ENCODE measurements around the gene PCDH9.

The PCDH9 gene

GRCh38 chr13:66560189-66560588, 669.9 kb downstream of the PCDH9 start:
- H3K4me3 ChIP-seq (ENCODE audit: low read depth, low read length): no peak overlapping the region
- no peak for TF ChIP-seq CTCF (conservative IDR thresholded peaks at IDR 0.05; ENCODE audit: low read depth, low read length)
- DNase-seq (ENCODE audit: low read depth): peak; percentile 23

- DNase-seq (ENCODE audit: low read depth): peak; percentile 9
- TF ChIP-seq CTCF (conservative IDR thresholded peaks at IDR 0.05; ENCODE audit: low read depth, low read length): no peak
- no peak overlapping the region for H3K4me3 ChIP-seq (ENCODE audit: low read depth, low read length)
Measured at GRCh38 chr13:66559093-66559492, 671.0 kb downstream of the PCDH9 start.

- TF ChIP-seq CTCF (conservative IDR thresholded peaks at IDR 0.05; ENCODE audit: low read depth, low read length): no peak
- H3K4me3 ChIP-seq (ENCODE audit: low read depth, low read length): no peak overlapping the region
- peak; percentile 79 for DNase-seq (ENCODE audit: low read depth)
Measured at GRCh38 chr13:66558506-66558905, 671.6 kb downstream of the PCDH9 start.

- DNase-seq (ENCODE audit: low read depth): no peak
- no peak overlapping the region for H3K4me3 ChIP-seq (ENCODE audit: low read depth, low read length)
- no peak for TF ChIP-seq CTCF (conservative IDR thresholded peaks at IDR 0.05; ENCODE audit: low read depth, low read length)
Measured at GRCh38 chr13:66557357-66557756, 672.8 kb downstream of the PCDH9 start.

- H3K4me3 ChIP-seq (ENCODE audit: low read depth, low read length): no peak overlapping the region
- TF ChIP-seq CTCF (conservative IDR thresholded peaks at IDR 0.05; ENCODE audit: low read depth, low read length): no peak
- DNase-seq (ENCODE audit: low read depth): peak; percentile 61
Measured at GRCh38 chr13:66556306-66556705, 673.8 kb downstream of the PCDH9 start.

GRCh38 chr13:66553391-66553790, 676.7 kb downstream of the PCDH9 start:
- peak; percentile 60 for DNase-seq (ENCODE audit: low read depth)
- no peak for TF ChIP-seq CTCF (conservative IDR thresholded peaks at IDR 0.05; ENCODE audit: low read depth, low read length)
- no peak overlapping the region for H3K4me3 ChIP-seq (ENCODE audit: low read depth, low read length)

- TF ChIP-seq CTCF (conservative IDR thresholded peaks at IDR 0.05; ENCODE audit: low read depth, low read length): no peak
- no peak overlapping the region for H3K4me3 ChIP-seq (ENCODE audit: low read depth, low read length)
- DNase-seq (ENCODE audit: low read depth): no peak
Measured at GRCh38 chr13:66551128-66551527, 679.0 kb downstream of the PCDH9 start.
